ENCODE data around the gene TARS1. TPM values are rescaled to one million over a fixed set of nuclear protein-coding genes. Genes with fewer than 3 reads are reported as not detected.

TARS1 gene
- total and polyA plus RNA-seq, 8 donors: 42.6 to 161 (median 52.9) TPM

DNA sequence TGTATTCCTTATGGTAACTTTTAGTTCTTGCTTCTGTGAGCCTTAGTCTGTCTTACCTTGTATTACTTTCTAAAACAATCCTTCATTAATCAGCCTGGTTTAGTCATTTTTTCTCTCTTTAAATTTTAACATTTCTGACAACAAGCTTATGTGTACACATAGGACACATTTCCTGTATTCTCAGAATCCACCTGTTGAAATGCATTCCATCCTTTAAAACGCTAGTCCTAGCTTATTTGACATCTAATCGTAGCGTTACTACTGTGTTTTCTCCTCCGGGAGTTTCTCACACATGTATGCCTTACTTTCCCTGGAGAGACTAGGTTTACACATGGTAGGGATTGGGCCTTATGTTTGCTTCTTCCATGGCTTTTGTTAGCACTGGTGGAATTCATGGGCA lies 3.8 kb downstream of the TARS1 start:
- WGBS, 2 donors: 37 to 46% methylated on average over 4 of the region's 4 CpGs
- DNase-seq: no peak
- FAIRE-seq: no peak
- no peaks in the 10 kb centered on the region for H3K27me3 ChIP-seq
- ATAC-seq: no peak
- peaks cover under 1 to 35% (median 7%) of the 10 kb centered on the region in 3 donors for H3K4me1 ChIP-seq
- H3K4me3 ChIP-seq: no peak overlapping the region
- TF ChIP-seq CTCF (IDR thresholded peaks at IDR 0.05): no peak
- no peak overlapping the region for H3K27ac ChIP-seq
- H3K9me3 ChIP-seq: no peaks in the 10 kb centered on the region
- H3K36me3 ChIP-seq: peaks cover 0 to 22% (median 10%) of the 10 kb centered on the region in 3 donors
- intact Hi-C loops (cut with DNase I): no loop called here

DNA sequence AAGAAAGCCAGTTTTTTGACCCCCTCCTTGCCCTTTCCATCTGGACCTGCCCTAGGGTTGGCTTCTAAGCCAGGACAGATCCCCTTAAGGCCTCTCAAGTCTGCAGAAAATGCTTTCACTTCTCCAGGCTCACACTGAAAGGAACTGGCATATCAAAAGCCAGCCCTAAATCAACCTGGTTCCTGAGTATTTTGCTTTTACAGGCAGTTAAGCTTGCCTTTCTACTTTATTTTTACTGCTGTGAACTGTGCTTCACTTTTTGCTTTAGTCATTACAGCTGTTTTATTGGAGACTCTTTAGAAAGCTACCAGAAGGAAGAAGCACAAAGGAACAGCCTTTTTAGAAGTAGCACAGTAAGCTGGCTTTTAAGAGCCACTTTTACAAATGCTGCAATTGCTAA lies 5.0 kb downstream of the TARS1 start:
- peaks cover 0 to 31% (median 7%) of the 10 kb centered on the region in 3 donors for H3K4me1 ChIP-seq
- no peak overlapping the region for H3K27ac ChIP-seq
- ATAC-seq (no peak), FAIRE-seq (no peak), DNase-seq (no peak)
- H3K4me3 ChIP-seq: no peak overlapping the region
- intact Hi-C loops (cut with DNase I): no loop called here
- H3K36me3 ChIP-seq: peaks cover 0 to 22% (median 10%) of the 10 kb centered on the region in 3 donors
- no peaks in the 10 kb centered on the region for H3K27me3 ChIP-seq
- TF ChIP-seq CTCF (IDR thresholded peaks at IDR 0.05): no peak
- no peaks in the 10 kb centered on the region for H3K9me3 ChIP-seq

DNA sequence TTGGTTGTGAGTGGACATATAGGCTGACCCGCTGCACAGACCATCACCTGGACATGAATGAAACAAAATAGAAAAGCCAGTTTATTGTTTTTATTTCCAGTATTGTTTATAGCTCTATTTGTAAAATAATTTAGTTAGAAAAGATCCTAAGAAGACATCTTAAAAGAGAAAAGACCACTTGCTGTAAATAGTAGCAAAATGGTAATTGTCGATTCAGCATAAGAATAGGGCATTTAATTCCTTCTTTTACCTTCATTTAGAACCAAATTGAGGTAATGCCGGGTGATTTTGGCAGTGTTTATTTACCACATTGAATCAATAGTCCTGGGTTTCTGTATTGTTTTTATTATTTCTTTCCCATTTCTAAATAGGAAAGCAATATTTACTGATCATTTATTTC lies 7.4 kb downstream of the TARS1 start:
- WGBS, 2 donors: 71 to 76% methylated on average over 3 of the region's 3 CpGs
- no peak for FAIRE-seq

GRCh38 chr5:33457126-33457525 lies 16.4 kb downstream of the TARS1 start:
- ATAC-seq (no peak), DNase-seq (no peak), FAIRE-seq (no peak)
- Histone ChIP-seq H3K9me3 (no peaks in the 10 kb centered on the region), H3K4me3 (no peak overlapping the region), H3K27me3 (no peaks in the 10 kb centered on the region), H3K4me1 (no peaks in the 10 kb centered on the region), H3K27ac (no peak overlapping the region), H3K36me3 (peaks cover 5 to 87% (median 46%) of the 10 kb centered on the region in 3 donors)
- intact Hi-C loops (cut with DNase I): no loop called here
- 29 to 32% methylated on average over 2 of the region's 2 CpGs for WGBS, 2 donors
- TF ChIP-seq CTCF (IDR thresholded peaks at IDR 0.05): no peak

More for the DNA sequence above, 7.4 kb downstream of the TARS1 start:
- H3K36me3 ChIP-seq: peaks cover 0 to 22% (median 10%) of the 10 kb centered on the region in 3 donors
- TF ChIP-seq CTCF (IDR thresholded peaks at IDR 0.05): no peak
- H3K4me1 ChIP-seq: peaks cover 0 to 22% (median 7%) of the 10 kb centered on the region in 3 donors
- no peaks in the 10 kb centered on the region for H3K9me3 ChIP-seq
- intact Hi-C loops (cut with DNase I): no loop called here
- DNase-seq (no peak), ATAC-seq (no peak)
- H3K27me3 ChIP-seq: no peaks in the 10 kb centered on the region
- no peak overlapping the region for H3K4me3 ChIP-seq
- no peak overlapping the region for H3K27ac ChIP-seq

DNA sequence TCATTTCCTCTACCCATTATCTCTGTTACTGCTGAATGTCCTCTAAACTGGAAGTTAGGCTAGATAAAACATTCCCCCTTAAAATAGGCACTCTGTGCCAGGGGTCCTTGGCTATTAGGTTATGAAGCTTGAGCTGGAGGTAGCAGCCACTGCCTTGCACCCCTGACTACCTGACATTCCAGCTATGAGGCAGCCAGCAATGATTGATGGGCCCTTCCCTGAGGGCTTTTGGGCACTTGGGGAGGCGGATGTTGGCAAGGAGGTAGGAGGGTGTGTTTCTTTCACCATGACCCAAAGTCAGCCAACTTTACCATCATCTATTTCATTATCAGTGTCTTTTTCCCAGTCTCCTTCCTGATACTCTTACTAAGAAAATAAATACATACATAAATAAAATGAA lies 17.1 kb downstream of the TARS1 start:
- intact Hi-C loops (cut with DNase I): no loop called here
- WGBS, 2 donors: 93 to 94% methylated on average over 1 of the region's 1 CpG

More for the DNA sequence above, 17.1 kb downstream of the TARS1 start:
- H3K36me3 ChIP-seq: peaks cover 5 to 94% (median 53%) of the 10 kb centered on the region in 3 donors
- DNase-seq (no peak), ATAC-seq (no peak), FAIRE-seq (no peak)
- no peak for TF ChIP-seq CTCF (IDR thresholded peaks at IDR 0.05)
- H3K4me1 ChIP-seq: no peaks in the 10 kb centered on the region
- no peaks in the 10 kb centered on the region for H3K9me3 ChIP-seq
- H3K27ac ChIP-seq: no peak overlapping the region
- H3K4me3 ChIP-seq: no peak overlapping the region
- no peaks in the 10 kb centered on the region for H3K27me3 ChIP-seq
